ENCODE measurements around the gene STK38L. TPM values are rescaled to one million over a fixed set of nuclear protein-coding genes. Genes with fewer than 3 reads are reported as not detected.

The STK38L gene
- 24.4 TPM for polyA plus RNA-seq (2013)

GRCh38 chr12:27243804-27244688, at the start of gene STK38L:
STK38L (plus strand) TSS chr12:27244286; CDS start chr12:27297721, 53,435 bp downstream.
- ChIA-PET POLR2A (interaction anchor here (0.7 kb wide), 1 partner anchor 17 kb away, joined by 6 read pairs; no protein-coding TSS in a partner anchor), CTCF (interaction anchor here (0.7 to 1.3 kb wide), 4 partner anchors 9 to 58 kb away, joined by 3 to 4 read pairs (median 4); no protein-coding TSS in a partner anchor)
- H3K9me3 ChIP-seq (ENCODE audit: control extremely low read depth in 1 of 5, control insufficient read depth in 4 of 5, insufficient read depth in 2 of 5, low read depth in 1 of 5, low read length in 4 of 5) = no peaks in the 10 kb centered on the region
- H3K36me3 ChIP-seq (ENCODE audit: control insufficient read depth in 4 of 4, insufficient read depth in 4 of 4, low read length in 3 of 4) = no peaks in the 10 kb centered on the region
- no peaks in the 10 kb centered on the region for H3K27me3 ChIP-seq (replicated peaks in 2 of 5; ENCODE audit: control insufficient read depth in 4 of 5, insufficient read depth in 5 of 5, low read length in 4 of 5)
- H3K27ac ChIP-seq (ENCODE audit: insufficient read depth in 1 of 2, low read depth in 1 of 2, low read length in 2 of 2, poor library complexity in 1 of 2, severe bottlenecking in 2 of 2) = peak within 1 kb of the TSS; percentile 79 to 91
- peaks cover 9 to 35% (median 20%) of the 10 kb centered on the region in 4 experiments for H3K4me1 ChIP-seq (ENCODE audit: control extremely low read depth in 1 of 4, control insufficient read depth in 4 of 4, insufficient read depth in 4 of 4, low read length in 3 of 4)
- peak within 1 kb of the TSS; percentile 81 to 98 (median 85) for H3K4me3 ChIP-seq (ENCODE audit: control insufficient read depth in 1 of 7, extremely low read depth in 1 of 7, insufficient read depth in 4 of 7, low read depth in 2 of 7, low read length in 6 of 7)
- DNase-seq = peak; percentile 97 to 98 (median 97)
- 7% methylated on average over 64 of the region's 69 CpGs for WGBS (ENCODE audit: insufficient coverage)

DNA sequence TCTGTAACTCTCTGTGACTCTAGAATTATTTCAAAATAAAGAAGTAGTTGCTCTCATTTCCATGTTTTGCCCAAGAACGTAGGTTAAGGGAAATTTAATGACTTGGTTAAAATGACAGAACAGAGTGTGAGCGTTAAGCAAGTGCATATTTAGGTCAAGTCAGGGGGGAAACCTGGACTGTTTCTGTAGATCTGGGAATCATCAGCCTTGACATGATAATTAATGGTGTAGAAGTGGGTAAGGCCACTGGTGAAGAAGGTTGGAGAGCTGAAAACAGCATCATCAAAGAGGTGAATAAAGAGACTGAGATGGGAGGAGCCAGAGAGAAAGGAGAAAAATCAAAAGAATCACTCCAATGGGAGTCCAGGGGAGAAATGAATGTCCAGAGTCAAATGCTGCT, 49.4 kb upstream of the STK38L start:
- no peaks in the 10 kb centered on the region for H3K27me3 ChIP-seq (replicated peaks in 2 of 5; ENCODE audit: control insufficient read depth in 4 of 5, insufficient read depth in 5 of 5, low read length in 4 of 5)
- POLR2A ChIA-PET = no interaction called here
- CTCF ChIA-PET = no interaction called here
- no peaks in the 10 kb centered on the region for H3K9me3 ChIP-seq (ENCODE audit: control extremely low read depth in 1 of 5, control insufficient read depth in 4 of 5, insufficient read depth in 2 of 5, low read depth in 1 of 5, low read length in 4 of 5)
- H3K4me1 ChIP-seq (ENCODE audit: control extremely low read depth in 1 of 4, control insufficient read depth in 4 of 4, insufficient read depth in 4 of 4, low read length in 3 of 4) = no peaks in the 10 kb centered on the region
- no peak overlapping the region for H3K27ac ChIP-seq (ENCODE audit: insufficient read depth in 1 of 2, low read depth in 1 of 2, low read length in 2 of 2, poor library complexity in 1 of 2, severe bottlenecking in 2 of 2)
- H3K4me3 ChIP-seq (ENCODE audit: control insufficient read depth in 1 of 7, extremely low read depth in 1 of 7, insufficient read depth in 4 of 7, low read depth in 2 of 7, low read length in 6 of 7) = no peak overlapping the region
- no peak for DNase-seq
- no peaks in the 10 kb centered on the region for H3K36me3 ChIP-seq (ENCODE audit: control insufficient read depth in 4 of 4, insufficient read depth in 4 of 4, low read length in 3 of 4)
- 100% methylated on average over 2 of the region's 2 CpGs for WGBS (ENCODE audit: insufficient coverage)

GRCh38 chr12:27198036-27198435, 46.0 kb upstream of the STK38L start:
- no peak for DNase-seq
- ChIA-PET POLR2A (no interaction called here), CTCF (no interaction called here)
- H3K4me1 ChIP-seq (ENCODE audit: control extremely low read depth in 1 of 4, control insufficient read depth in 4 of 4, insufficient read depth in 4 of 4, low read length in 3 of 4) = no peaks in the 10 kb centered on the region
- no peak overlapping the region for H3K4me3 ChIP-seq (ENCODE audit: control insufficient read depth in 1 of 7, extremely low read depth in 1 of 7, insufficient read depth in 4 of 7, low read depth in 2 of 7, low read length in 6 of 7)
- no peaks in the 10 kb centered on the region for H3K9me3 ChIP-seq (ENCODE audit: control extremely low read depth in 1 of 5, control insufficient read depth in 4 of 5, insufficient read depth in 2 of 5, low read depth in 1 of 5, low read length in 4 of 5)
- WGBS (ENCODE audit: insufficient coverage) = 100% methylated on average over 3 of the region's 3 CpGs
- no peak overlapping the region for H3K27ac ChIP-seq (ENCODE audit: insufficient read depth in 1 of 2, low read depth in 1 of 2, low read length in 2 of 2, poor library complexity in 1 of 2, severe bottlenecking in 2 of 2)
- H3K36me3 ChIP-seq (ENCODE audit: control insufficient read depth in 4 of 4, insufficient read depth in 4 of 4, low read length in 3 of 4) = no peaks in the 10 kb centered on the region
- no peaks in the 10 kb centered on the region for H3K27me3 ChIP-seq (replicated peaks in 2 of 5; ENCODE audit: control insufficient read depth in 4 of 5, insufficient read depth in 5 of 5, low read length in 4 of 5)

- Histone ChIP-seq H3K4me1 (ENCODE audit: control extremely low read depth in 1 of 4, control insufficient read depth in 4 of 4, insufficient read depth in 4 of 4, low read length in 3 of 4) (no peaks in the 10 kb centered on the region), H3K36me3 (ENCODE audit: control insufficient read depth in 4 of 4, insufficient read depth in 4 of 4, low read length in 3 of 4) (no peaks in the 10 kb centered on the region), H3K9me3 (ENCODE audit: control extremely low read depth in 1 of 5, control insufficient read depth in 4 of 5, insufficient read depth in 2 of 5, low read depth in 1 of 5, low read length in 4 of 5) (no peaks in the 10 kb centered on the region), H3K4me3 (ENCODE audit: control insufficient read depth in 1 of 7, extremely low read depth in 1 of 7, insufficient read depth in 4 of 7, low read depth in 2 of 7, low read length in 6 of 7) (no peak overlapping the region), H3K27ac (ENCODE audit: insufficient read depth in 1 of 2, low read depth in 1 of 2, low read length in 2 of 2, poor library complexity in 1 of 2, severe bottlenecking in 2 of 2) (no peak overlapping the region), H3K27me3 (replicated peaks in 2 of 5; ENCODE audit: control insufficient read depth in 4 of 5, insufficient read depth in 5 of 5, low read length in 4 of 5) (no peaks in the 10 kb centered on the region)
- WGBS (ENCODE audit: insufficient coverage) = 100% methylated on average over 1 of the region's 2 CpGs
- ChIA-PET CTCF (interaction anchor here (0.8 to 1.1 kb wide), 2 partner anchors 10 to 315 kb away, joined by 3 read pairs; no protein-coding TSS in a partner anchor), POLR2A (no interaction called here)
- no peak for DNase-seq
Observed at GRCh38 chr12:27199638-27200300, 44.3 kb upstream of the STK38L start.

- Histone ChIP-seq H3K27ac (ENCODE audit: insufficient read depth in 1 of 2, low read depth in 1 of 2, low read length in 2 of 2, poor library complexity in 1 of 2, severe bottlenecking in 2 of 2) (no peak overlapping the region), H3K4me3 (ENCODE audit: control insufficient read depth in 1 of 7, extremely low read depth in 1 of 7, insufficient read depth in 4 of 7, low read depth in 2 of 7, low read length in 6 of 7) (no peak overlapping the region), H3K27me3 (replicated peaks in 2 of 5; ENCODE audit: control insufficient read depth in 4 of 5, insufficient read depth in 5 of 5, low read length in 4 of 5) (no peaks in the 10 kb centered on the region), H3K9me3 (ENCODE audit: control extremely low read depth in 1 of 5, control insufficient read depth in 4 of 5, insufficient read depth in 2 of 5, low read depth in 1 of 5, low read length in 4 of 5) (no peaks in the 10 kb centered on the region), H3K36me3 (ENCODE audit: control insufficient read depth in 4 of 4, insufficient read depth in 4 of 4, low read length in 3 of 4) (no peaks in the 10 kb centered on the region), H3K4me1 (ENCODE audit: control extremely low read depth in 1 of 4, control insufficient read depth in 4 of 4, insufficient read depth in 4 of 4, low read length in 3 of 4) (no peaks in the 10 kb centered on the region)
- no peak for DNase-seq
- WGBS (ENCODE audit: insufficient coverage) = 100% methylated on average over 1 of the region's 1 CpG
- POLR2A ChIA-PET = no interaction called here
- CTCF ChIA-PET = interaction anchor here (0.8 kb wide), 1 partner anchor 13 kb away, joined by 3 read pairs; no protein-coding TSS in a partner anchor
Observed at GRCh38 chr12:27201169-27201568, 42.9 kb upstream of the STK38L start.

DNA sequence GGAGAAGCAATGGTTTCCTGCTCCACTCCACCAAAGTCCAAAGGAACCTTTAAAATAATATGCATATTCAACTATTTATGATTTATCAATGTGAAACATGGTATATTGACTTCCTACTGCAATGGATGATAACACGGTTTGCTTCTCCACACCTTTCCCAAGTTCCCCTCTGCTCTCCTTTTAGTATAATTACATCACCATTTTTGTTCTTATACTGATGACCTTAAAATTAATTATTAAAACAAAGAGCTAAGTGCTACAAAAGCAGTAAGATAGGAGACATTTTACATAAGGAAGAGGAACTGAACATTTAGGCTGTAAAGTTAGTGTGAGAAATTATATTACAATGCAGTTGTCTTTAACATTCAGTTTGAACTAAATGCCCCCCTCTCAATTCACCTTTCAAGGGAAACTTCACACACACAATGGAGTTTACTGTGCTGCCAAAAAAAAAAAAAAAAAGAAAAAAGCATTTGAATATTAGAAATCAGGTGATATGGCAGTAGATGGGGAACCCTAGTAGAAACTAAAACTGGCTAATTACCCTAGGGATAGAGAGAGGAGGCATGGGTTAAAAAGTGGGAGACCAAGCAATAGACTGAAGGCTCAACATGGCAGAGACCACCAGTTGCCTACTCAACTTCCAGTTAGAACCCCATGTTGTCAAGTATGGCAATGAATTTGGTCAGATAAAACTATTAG, 37.1 kb upstream of the STK38L start:
- ChIA-PET CTCF (no interaction called here), POLR2A (no interaction called here)
- Histone ChIP-seq H3K4me1 (ENCODE audit: control extremely low read depth in 1 of 4, control insufficient read depth in 4 of 4, insufficient read depth in 4 of 4, low read length in 3 of 4) (no peaks in the 10 kb centered on the region), H3K27ac (ENCODE audit: insufficient read depth in 1 of 2, low read depth in 1 of 2, low read length in 2 of 2, poor library complexity in 1 of 2, severe bottlenecking in 2 of 2) (no peak overlapping the region), H3K36me3 (ENCODE audit: control insufficient read depth in 4 of 4, insufficient read depth in 4 of 4, low read length in 3 of 4) (no peaks in the 10 kb centered on the region), H3K4me3 (ENCODE audit: control insufficient read depth in 1 of 7, extremely low read depth in 1 of 7, insufficient read depth in 4 of 7, low read depth in 2 of 7, low read length in 6 of 7) (no peak overlapping the region), H3K9me3 (ENCODE audit: control extremely low read depth in 1 of 5, control insufficient read depth in 4 of 5, insufficient read depth in 2 of 5, low read depth in 1 of 5, low read length in 4 of 5) (peaks cover 0 to 11% (median 0%) of the 10 kb centered on the region in 5 experiments), H3K27me3 (replicated peaks in 2 of 5; ENCODE audit: control insufficient read depth in 4 of 5, insufficient read depth in 5 of 5, low read length in 4 of 5) (no peaks in the 10 kb centered on the region)
- DNase-seq = peak in 1 of 3 donors; percentile 10
- WGBS (ENCODE audit: insufficient coverage) = no CpG with 5 or more reads among the region's 1 CpG
